ENCODE data around the gene KIF1B. TPM values are rescaled to one million over a fixed set of nuclear protein-coding genes. Genes with fewer than 3 reads are reported as not detected.

Gene KIF1B
- total and polyA plus RNA-seq, 2 donors (not counting 1 experiment from before 2014, with no cell fraction given), result 3.5 to 16.4 TPM

DNA sequence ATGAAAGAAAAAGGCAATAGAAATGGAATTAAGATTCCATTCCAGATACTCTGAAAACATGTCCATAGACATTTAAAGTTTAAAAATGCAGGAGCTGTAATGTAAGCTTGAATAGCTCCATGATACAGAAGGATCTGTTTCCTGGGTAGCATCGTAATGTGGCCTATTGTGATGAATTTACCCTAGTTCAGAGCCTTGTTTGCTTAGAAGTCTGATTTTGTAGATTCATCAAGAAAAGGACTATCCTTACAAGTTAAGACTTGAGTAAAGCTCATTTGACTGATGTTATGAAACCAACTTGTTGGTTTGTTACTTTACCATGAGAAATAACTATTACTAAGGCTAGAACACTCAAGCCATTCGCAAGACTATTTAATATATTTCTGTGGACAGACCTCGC lies 55.5 kb downstream of the KIF1B start:
- TF ChIP-seq CTCF (IDR thresholded peaks at IDR 0.05) (no peak), EZH2 (IDR thresholded peaks at IDR 0.05; ENCODE audit: borderline replicate concordance, insufficient read depth, low read depth, low read length, poor library complexity, severe bottlenecking) (no peak)
- CTCF ChIA-PET, result no interaction called here
- H3K27ac ChIP-seq (ENCODE audit: low read length in 2 of 2), result no peak overlapping the region
- intact Hi-C loops (cut with micrococcal nuclease), result no loop called here
- no peaks in the 10 kb centered on the region for H4K20me1 ChIP-seq (ENCODE audit: control insufficient read depth, insufficient read depth, low read length, poor library complexity, severe bottlenecking)
- POLR2A ChIA-PET, result no interaction called here
- H3K4me1 Mint-ChIP-seq, result peaks cover 4% of the 10 kb centered on the region
- H3K4me1 ChIP-seq (ENCODE audit: control insufficient read depth in 2 of 2, insufficient read depth in 2 of 2, low read length in 2 of 2), result no peaks in the 10 kb centered on the region
- no peak overlapping the region for H3K4me3 Mint-ChIP-seq
- WGBS (ENCODE audit: insufficient coverage), result 88% methylated on average over 1 of the region's 3 CpGs
- H3K9me3 Mint-ChIP-seq (ENCODE audit: insufficient read depth), result no peaks in the 10 kb centered on the region
- ATAC-seq (ENCODE audit: low read depth) (no peak), DNase-seq (no peak)
- H3K27me3 ChIP-seq (replicated peaks in 1 of 4; ENCODE audit: control extremely low read depth in 1 of 4, control insufficient read depth in 3 of 4, insufficient read depth in 4 of 4, low read length in 3 of 4), result no peaks in the 10 kb centered on the region
- H3K27me3 Mint-ChIP-seq, result no peaks in the 10 kb centered on the region
- no peaks in the 10 kb centered on the region for H3K9me3 ChIP-seq (ENCODE audit: control extremely low read depth in 1 of 3, control insufficient read depth in 2 of 3, insufficient read depth in 1 of 3, low read length in 2 of 3)
- H3K4me2 ChIP-seq (replicated peaks; ENCODE audit: low read depth, low read length, poor library complexity, severe bottlenecking), result no peak overlapping the region
- H3K79me2 ChIP-seq (ENCODE audit: control insufficient read depth, insufficient read depth, low read length), result no peaks in the 10 kb centered on the region
- H3K36me3 ChIP-seq (replicated peaks in 1 of 2; ENCODE audit: control extremely low read depth in 1 of 2, control insufficient read depth in 1 of 2, extremely low read depth in 1 of 2, insufficient read depth in 2 of 2, low read length in 1 of 2), result no peaks in the 10 kb centered on the region
- no peak overlapping the region for H2AFZ ChIP-seq (ENCODE audit: insufficient read depth, low read depth, low read length, poor library complexity, severe bottlenecking)
- H3K9ac ChIP-seq (ENCODE audit: low read length), result no peak overlapping the region
- H3K4me3 ChIP-seq (ENCODE audit: control extremely low read depth in 1 of 5, extremely low read depth in 1 of 5, insufficient read depth in 1 of 5, low read depth in 2 of 5, low read length in 4 of 5), result no peak overlapping the region
- no peak overlapping the region for H3K27ac Mint-ChIP-seq

DNA sequence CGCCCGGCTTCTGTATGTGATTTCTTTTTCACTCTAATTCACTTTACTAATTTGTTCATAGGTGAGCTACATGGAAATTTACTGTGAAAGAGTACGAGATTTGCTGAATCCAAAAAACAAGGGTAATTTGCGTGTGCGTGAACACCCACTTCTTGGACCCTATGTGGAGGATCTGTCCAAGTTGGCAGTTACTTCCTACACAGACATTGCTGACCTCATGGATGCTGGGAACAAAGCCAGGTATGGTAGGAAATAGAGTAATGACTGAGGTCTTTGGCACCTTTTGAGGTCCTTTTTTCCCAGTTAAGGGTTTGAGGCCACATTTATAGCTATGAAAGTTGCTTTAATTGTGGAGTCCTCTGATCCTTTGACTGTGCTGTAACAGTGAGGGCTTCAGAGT lies 56.9 kb downstream of the KIF1B start:
- H3K27me3 ChIP-seq (replicated peaks in 1 of 4; ENCODE audit: control extremely low read depth in 1 of 4, control insufficient read depth in 3 of 4, insufficient read depth in 4 of 4, low read length in 3 of 4), result no peaks in the 10 kb centered on the region
- no peak overlapping the region for H2AFZ ChIP-seq (ENCODE audit: insufficient read depth, low read depth, low read length, poor library complexity, severe bottlenecking)
- WGBS (ENCODE audit: insufficient coverage), result no CpG with 5 or more reads among the region's 5 CpGs
- no peak overlapping the region for H3K4me3 Mint-ChIP-seq
- peaks cover 4% of the 10 kb centered on the region for H3K4me1 Mint-ChIP-seq
- no peaks in the 10 kb centered on the region for H3K4me1 ChIP-seq (ENCODE audit: control insufficient read depth in 2 of 2, insufficient read depth in 2 of 2, low read length in 2 of 2)
- no peaks in the 10 kb centered on the region for H3K36me3 ChIP-seq (replicated peaks in 1 of 2; ENCODE audit: control extremely low read depth in 1 of 2, control insufficient read depth in 1 of 2, extremely low read depth in 1 of 2, insufficient read depth in 2 of 2, low read length in 1 of 2)
- TF ChIP-seq EZH2 (IDR thresholded peaks at IDR 0.05; ENCODE audit: borderline replicate concordance, insufficient read depth, low read depth, low read length, poor library complexity, severe bottlenecking) (no peak), CTCF (IDR thresholded peaks at IDR 0.05) (no peak)
- no peaks in the 10 kb centered on the region for H3K27me3 Mint-ChIP-seq
- ChIA-PET POLR2A (no interaction called here), CTCF (no interaction called here)
- no peak overlapping the region for H3K27ac Mint-ChIP-seq
- no peak overlapping the region for H3K4me3 ChIP-seq (ENCODE audit: control extremely low read depth in 1 of 5, extremely low read depth in 1 of 5, insufficient read depth in 1 of 5, low read depth in 2 of 5, low read length in 4 of 5)
- no peaks in the 10 kb centered on the region for H3K9me3 Mint-ChIP-seq (ENCODE audit: insufficient read depth)
- intact Hi-C loops (cut with micrococcal nuclease), result no loop called here
- H3K27ac ChIP-seq (ENCODE audit: low read length in 2 of 2), result no peak overlapping the region
- no peaks in the 10 kb centered on the region for H3K9me3 ChIP-seq (ENCODE audit: control extremely low read depth in 1 of 3, control insufficient read depth in 2 of 3, insufficient read depth in 1 of 3, low read length in 2 of 3)
- no peak overlapping the region for H3K9ac ChIP-seq (ENCODE audit: low read length)
- DNase-seq (no peak), ATAC-seq (ENCODE audit: low read depth) (no peak)
- no peaks in the 10 kb centered on the region for H4K20me1 ChIP-seq (ENCODE audit: control insufficient read depth, insufficient read depth, low read length, poor library complexity, severe bottlenecking)
- H3K4me2 ChIP-seq (replicated peaks; ENCODE audit: low read depth, low read length, poor library complexity, severe bottlenecking), result no peak overlapping the region
- no peaks in the 10 kb centered on the region for H3K79me2 ChIP-seq (ENCODE audit: control insufficient read depth, insufficient read depth, low read length)

Measured in B cell (primary cell).